Measurements from ENCODE around the gene ZFHX3.

DNA sequence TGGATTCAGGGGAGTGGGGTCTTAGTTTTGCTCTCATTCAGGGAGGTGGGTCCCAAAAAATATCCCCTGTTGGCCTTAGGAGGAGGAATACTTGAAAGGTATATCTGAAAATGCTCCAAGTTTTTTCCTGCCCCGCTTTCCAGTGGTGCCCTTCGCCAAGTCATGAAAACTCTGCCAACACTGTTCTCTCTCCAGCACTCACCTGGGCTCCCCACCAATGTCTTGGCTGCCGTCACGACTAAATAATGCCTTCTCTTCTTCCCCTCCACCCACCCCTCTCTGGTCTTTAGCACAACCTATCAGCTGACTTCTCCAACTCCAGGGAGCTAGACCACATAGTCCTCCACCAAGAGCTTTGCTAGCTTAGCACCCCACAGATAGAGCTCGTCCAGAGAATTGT, 30.6 kb downstream of the ZFHX3 start:
- TF ChIP-seq EZH2 (IDR thresholded peaks at IDR 0.05; ENCODE audit: low read length, missing control alignments) = no peak
- TF ChIP-seq, protein P1, sequence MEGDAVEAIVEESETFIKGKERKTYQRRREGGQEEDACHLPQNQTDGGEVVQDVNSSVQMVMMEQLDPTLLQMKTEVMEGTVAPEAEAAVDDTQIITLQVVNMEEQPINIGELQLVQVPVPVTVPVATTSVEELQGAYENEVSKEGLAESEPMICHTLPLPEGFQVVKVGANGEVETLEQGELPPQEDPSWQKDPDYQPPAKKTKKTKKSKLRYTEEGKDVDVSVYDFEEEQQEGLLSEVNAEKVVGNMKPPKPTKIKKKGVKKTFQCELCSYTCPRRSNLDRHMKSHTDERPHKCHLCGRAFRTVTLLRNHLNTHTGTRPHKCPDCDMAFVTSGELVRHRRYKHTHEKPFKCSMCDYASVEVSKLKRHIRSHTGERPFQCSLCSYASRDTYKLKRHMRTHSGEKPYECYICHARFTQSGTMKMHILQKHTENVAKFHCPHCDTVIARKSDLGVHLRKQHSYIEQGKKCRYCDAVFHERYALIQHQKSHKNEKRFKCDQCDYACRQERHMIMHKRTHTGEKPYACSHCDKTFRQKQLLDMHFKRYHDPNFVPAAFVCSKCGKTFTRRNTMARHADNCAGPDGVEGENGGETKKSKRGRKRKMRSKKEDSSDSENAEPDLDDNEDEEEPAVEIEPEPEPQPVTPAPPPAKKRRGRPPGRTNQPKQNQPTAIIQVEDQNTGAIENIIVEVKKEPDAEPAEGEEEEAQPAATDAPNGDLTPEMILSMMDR (conservative IDR thresholded peaks at IDR 0.05 in 1 of 2, IDR thresholded peaks at IDR 0.05 in 1 of 2; ENCODE audit: low read depth in 1 of 2, low read length in 2 of 2) = no peak

Data from fibroblast of lung (primary cell).